B cell (primary cell): ENCODE measurements around the gene H2BK1. TPM values are rescaled to one million over a fixed set of nuclear protein-coding genes. Genes with fewer than 3 reads are reported as not detected.

Experiments
- ATAC-seq: fragments of 200-7000 bp; cut with Tn5 transposase; one replicate; pipeline ENCODE4 v1.10.0; 2021; ENCODE audit warnings: low read depth, mild to moderate bottlenecking, moderate number of reproducible peaks, moderate library complexity
- CTCF ChIA-PET: fragments of 350-600 bp; sonication (Branson Sonifier 250); formaldehyde crosslinking; loops from one replicate; lab custom pipeline; 2021; ENCODE audit warnings: antibody characterized with exemption, inconsistent platforms; lab: Charles Lee
- POLR2A ChIA-PET: fragments of 350-600 bp; sonication (Branson Sonifier 250); formaldehyde crosslinking; loops from one replicate; lab custom pipeline; 2021; ENCODE audit warnings: antibody characterized with exemption; lab: Charles Lee
- DNase-seq: peaks from one replicate; pipeline ENCODE4 v3.0.0; 2013
- H2AFZ ChIP-seq: 2 replicates; pipeline ENCODE4 v1.6.1; 2012; ENCODE audit warnings: mild to moderate bottlenecking, low read depth, low read length; ENCODE audit not compliant: insufficient read depth, poor library complexity, severe bottlenecking
- H3K27ac ChIP-seq, 2 donors: 1 replicate in 1 of 2; 2 replicates in 1 of 2; pipeline ENCODE4 v1.5.1; 2012 to 2013; ENCODE audit warnings: low read length in 2 of 2, mild to moderate bottlenecking in 2 of 2, moderate library complexity in 1 of 2
- H3K27me3 ChIP-seq, 4 experiments: fragments of 200-600 bp in 1 of 4; sonication (generic) in 1 of 4; replicated peaks in 1 of 4; 1 replicate in 2 of 4; 2 replicates in 2 of 4; pipeline versions ENCODE4 v1.6.1 to v1.7.0; 2013 to 2016; ENCODE audit warnings: low read length in 3 of 4, mild to moderate bottlenecking in 2 of 4, mixed read lengths in 1 of 4, moderate library complexity in 1 of 4; ENCODE audit not compliant: insufficient read depth in 4 of 4, control insufficient read depth in 3 of 4; ENCODE audit errors: control extremely low read depth in 1 of 4
- H3K36me3 ChIP-seq, 2 experiments: replicated peaks in 1 of 2; 1 replicate in 1 of 2; 2 replicates in 1 of 2; pipeline versions ENCODE4 v1.6.1 to v1.7.1; 2013; ENCODE audit warnings: low read length in 1 of 2; ENCODE audit not compliant: insufficient read depth in 2 of 2, control insufficient read depth in 1 of 2; ENCODE audit errors: control extremely low read depth in 1 of 2, extremely low read depth in 1 of 2
- H3K4me1 ChIP-seq, 2 donors: fragments of 200-600 bp in 1 of 2; sonication (generic) in 1 of 2; 1 replicate in 1 of 2; 2 replicates in 1 of 2; pipeline versions ENCODE4 v1.5.1 to v1.6.1; 2013 to 2017; ENCODE audit warnings: low read length in 2 of 2; ENCODE audit not compliant: control insufficient read depth in 2 of 2, insufficient read depth in 2 of 2
- H3K4me2 ChIP-seq: replicated peaks from 2 replicates; pipeline ENCODE3; 2012; ENCODE audit warnings: mild to moderate bottlenecking, low read depth, low read length; ENCODE audit not compliant: poor library complexity, severe bottlenecking
- H3K4me3 ChIP-seq, 5 experiments: fragments of 200-600 bp in 1 of 5; sonication (generic) in 1 of 5; 1 replicate in 3 of 5; 2 replicates in 2 of 5; pipeline versions ENCODE4 v1.5.1 to v1.7.0; 2011 to 2016; ENCODE audit warnings: low read length in 4 of 5, mild to moderate bottlenecking in 4 of 5, low read depth in 2 of 5, control low read depth in 1 of 5, moderate library complexity in 1 of 5; ENCODE audit not compliant: insufficient read depth in 1 of 5; ENCODE audit errors: control extremely low read depth in 1 of 5, extremely low read depth in 1 of 5
- H3K79me2 ChIP-seq: fragments of 200-600 bp; sonication (generic); one replicate; pipeline ENCODE4 v1.6.0; 2016; ENCODE audit warnings: low read length; ENCODE audit not compliant: control insufficient read depth, insufficient read depth
- H3K9ac ChIP-seq: fragments of 200-600 bp; sonication (generic); 2 replicates; pipeline ENCODE4 v1.6.1; 2017; ENCODE audit warnings: mild to moderate bottlenecking, low read length, moderate library complexity
- H3K9me3 ChIP-seq, 3 donors: one replicate each; pipeline versions ENCODE4 v1.6.1 to v1.7.1; 2013; ENCODE audit warnings: low read length in 2 of 3; ENCODE audit not compliant: control insufficient read depth in 2 of 3, insufficient read depth in 1 of 3; ENCODE audit errors: control extremely low read depth in 1 of 3
- H4K20me1 ChIP-seq: 2 replicates; pipeline ENCODE4 v1.6.0; 2012; ENCODE audit warnings: mild to moderate bottlenecking, low read length; ENCODE audit not compliant: insufficient read depth, control insufficient read depth, poor library complexity, severe bottlenecking
- H3K27ac Mint-ChIP-seq: one replicate; pipeline ENCODE4 v1.8.0; 2021; ENCODE audit warnings: mixed read lengths
- H3K27me3 Mint-ChIP-seq: one replicate; pipeline ENCODE4 v1.8.0; 2021; ENCODE audit warnings: mixed read lengths
- H3K4me1 Mint-ChIP-seq: one replicate; pipeline ENCODE4 v1.8.0; 2021; ENCODE audit warnings: mixed read lengths
- H3K4me3 Mint-ChIP-seq: one replicate; pipeline ENCODE4 v1.8.0; 2021; ENCODE audit warnings: mixed read lengths
- H3K9me3 Mint-ChIP-seq: one replicate; pipeline ENCODE4 v1.8.0; 2022; ENCODE audit warnings: mixed read lengths; ENCODE audit not compliant: insufficient read depth
- CTCF ChIP-seq: fragments of 200-600 bp; IDR thresholded peaks from one replicate; pipeline ENCODE4 v1.8.0; 2022; ENCODE audit warnings: antibody characterized with exemption, mild to moderate bottlenecking
- EZH2 ChIP-seq: IDR thresholded peaks from 2 replicates; pipeline ENCODE4 v1.6.1; 2012; ENCODE audit warnings: borderline replicate concordance, low read depth, mild to moderate bottlenecking, moderate library complexity, low read length; ENCODE audit not compliant: insufficient read depth, poor library complexity, severe bottlenecking
- WGBS: methylation state at CpG from one replicate; pipeline ENCODE4 v1.1.5; 2013; ENCODE audit warnings: missing lambda C conversion rate; ENCODE audit not compliant: insufficient coverage; 5-methylcytosine and 5-hydroxymethylcytosine counted together
- intact Hi-C: fragments of 100-400 bp; cut with micrococcal nuclease; formaldehyde crosslinking; loops from one replicate; pipeline ENCODE4 v1.10.0; 2022
- polyA plus RNA-seq: library from polyadenylated mRNA; depleted of rRNA; stranded (reverse); fragments of >200 nt; gene quantifications from 2 replicates; pipeline ENCODE4 v1.2.3, GENCODE V29; 2012
- total RNA-seq, 2 donors: library from RNA; stranded (reverse); fragments of 120-200 nt in 1 of 2; gene quantifications; 1 replicate in 1 of 2; 2 replicates in 1 of 2; pipeline versions ENCODE4 v1.2.3 to v1.2.4, GENCODE V29; 2013 to 2022

Gene H2BK1
- total and polyA plus RNA-seq, 2 donors (not counting 1 experiment from before 2014, with no cell fraction given) = 4.2 TPM; not detected in 1

GRCh38 chr7:151226875-151227782 is 16.8 kb upstream of the H2BK1 start, which contains the start of gene ABCF2:
ABCF2 (minus strand) TSS chr7:151227205; CDS start chr7:151226458, 747 bp downstream.
- H3K4me1 ChIP-seq = peaks cover 23 to 26% of the 10 kb centered on the region in 2 donors
- no peaks in the 10 kb centered on the region for H3K27me3 ChIP-seq
- ChIA-PET POLR2A (interaction anchor here (0.6 to 1.4 kb wide), 11 partner anchors 9 to 1751 kb away, joined by 3 to 13 read pairs (median 3); partner anchors contain the start of genes ABCB8 and NUB1), CTCF (interaction anchor here (0.7 to 4.4 kb wide), 4 partner anchors 9 to 88 kb away, joined by 3 to 34 read pairs (median 4); no protein-coding TSS in a partner anchor)
- intact Hi-C loops = loop anchor here (1.0 to 2.0 kb wide), 9 partner anchors 16 to 1389 kb away; partner anchors contain the start of genes ABCB8, CDK5, NUB1 and RHEB
- under 1% methylated on average over 64 of the region's 68 CpGs for WGBS
- no peaks in the 10 kb centered on the region for H3K9me3 ChIP-seq
- peaks cover 0 to 29% of the 10 kb centered on the region in 2 experiments for H3K36me3 ChIP-seq
- peak within 1 kb of the TSS; percentile 95 for H3K4me3 Mint-ChIP-seq
- peak within 1 kb of the TSS; percentile 99 for H2AFZ ChIP-seq
- H3K27me3 Mint-ChIP-seq = no peaks in the 10 kb centered on the region
- ATAC-seq = peak; percentile 99
- peak; percentile 97 for DNase-seq
- peak within 1 kb of the TSS; percentile 60 to 97 (median 81) for H3K4me3 ChIP-seq
- H4K20me1 ChIP-seq = peaks cover 10% of the 10 kb centered on the region
- peaks cover 48% of the 10 kb centered on the region for H3K4me1 Mint-ChIP-seq
- H3K27ac ChIP-seq = peak within 1 kb of the TSS; percentile 39 to 73
- no peak for TF ChIP-seq CTCF
- no peak for TF ChIP-seq EZH2
- no peaks in the 10 kb centered on the region for H3K9me3 Mint-ChIP-seq
- H3K9ac ChIP-seq = peak within 1 kb of the TSS; percentile 92
- peak within 1 kb of the TSS; percentile 92 for H3K27ac Mint-ChIP-seq
- H3K79me2 ChIP-seq = peaks cover 27% of the 10 kb centered on the region
- peak within 1 kb of the TSS; percentile 78 for H3K4me2 ChIP-seq
